ENCODE data around the gene HRC. TPM values are rescaled to one million over a fixed set of nuclear protein-coding genes. Genes with fewer than 3 reads are reported as not detected.

HRC gene
- polyA plus RNA-seq, 3 donors, result not detected

GRCh38 chr19:49168421-49168820, 13.2 kb upstream of the HRC start:
- DNase-seq, result no peak
- Histone ChIP-seq H3K4me3 (replicated peaks in 1 of 3; ENCODE audit: low read depth in 2 of 3, low read length in 3 of 3) (no peak overlapping the region), H3K27me3 (ENCODE audit: control insufficient read depth in 2 of 2, insufficient read depth in 2 of 2, low read length in 2 of 2) (no peaks in the 10 kb centered on the region), H2AFZ (ENCODE audit: insufficient read depth, low read depth, low read length, poor library complexity, severe bottlenecking) (no peak overlapping the region), H3K27ac (ENCODE audit: low read depth in 1 of 2, low read length in 2 of 2) (no peak overlapping the region), H3K9ac (ENCODE audit: insufficient read depth, low read length, poor library complexity, severe bottlenecking) (no peak overlapping the region), H4K20me1 (ENCODE audit: insufficient read depth, low read length) (no peaks in the 10 kb centered on the region), H3K9me3 (replicated peaks in 1 of 2; ENCODE audit: control insufficient read depth in 1 of 2, insufficient read depth in 1 of 2, low read length in 2 of 2) (no peaks in the 10 kb centered on the region), H3K4me1 (ENCODE audit: control insufficient read depth in 1 of 2, insufficient read depth in 2 of 2, low read length in 2 of 2) (no peaks in the 10 kb centered on the region), H3K4me2 (replicated peaks; ENCODE audit: extremely low read depth, low read length, poor library complexity, severe bottlenecking) (no peak overlapping the region), H3K79me2 (ENCODE audit: insufficient read depth, low read length) (no peaks in the 10 kb centered on the region), H3K36me3 (replicated peaks in 1 of 2; ENCODE audit: control insufficient read depth in 1 of 2, insufficient read depth in 2 of 2, low read length in 2 of 2) (no peaks in the 10 kb centered on the region)
- WGBS (ENCODE audit: insufficient coverage), result 97% methylated on average over 21 of the region's 23 CpGs
- Mint-ChIP-seq H3K4me3 (no peak overlapping the region), H3K4me1 (no peaks in the 10 kb centered on the region), H3K9me3 (no peaks in the 10 kb centered on the region), H3K27ac (peak overlapping the region in 1 of 7 donors; percentile 30), H3K36me3 (no peaks in the 10 kb centered on the region), H3K27me3 (ENCODE audit: low read depth in 3 of 3) (peaks cover 0 to 16% (median 4%) of the 10 kb centered on the region in 3 donors)
- intact Hi-C loops (cut with micrococcal nuclease), result no loop called here
- TF ChIP-seq CTCF (IDR thresholded peaks at IDR 0.05), result no peak

- intact Hi-C loops (cut with micrococcal nuclease), result no loop called here
- H3K9ac ChIP-seq (ENCODE audit: insufficient read depth, low read length, poor library complexity, severe bottlenecking), result no peak overlapping the region
- H3K4me1 ChIP-seq (ENCODE audit: control insufficient read depth in 1 of 2, insufficient read depth in 2 of 2, low read length in 2 of 2), result no peaks in the 10 kb centered on the region
- no peaks in the 10 kb centered on the region for H3K9me3 Mint-ChIP-seq
- H3K79me2 ChIP-seq (ENCODE audit: insufficient read depth, low read length), result no peaks in the 10 kb centered on the region
- DNase-seq, result no peak
- no peak overlapping the region for H3K27ac Mint-ChIP-seq
- H4K20me1 ChIP-seq (ENCODE audit: insufficient read depth, low read length), result no peaks in the 10 kb centered on the region
- 97% methylated on average over 10 of the region's 25 CpGs for WGBS (ENCODE audit: insufficient coverage)
- peaks cover 2 to 18% (median 4%) of the 10 kb centered on the region in 3 donors for H3K27me3 Mint-ChIP-seq (ENCODE audit: low read depth in 3 of 3)
- H2AFZ ChIP-seq (ENCODE audit: insufficient read depth, low read depth, low read length, poor library complexity, severe bottlenecking), result no peak overlapping the region
- H3K4me3 Mint-ChIP-seq, result no peak overlapping the region
- no peaks in the 10 kb centered on the region for H3K36me3 ChIP-seq (replicated peaks in 1 of 2; ENCODE audit: control insufficient read depth in 1 of 2, insufficient read depth in 2 of 2, low read length in 2 of 2)
- H3K4me1 Mint-ChIP-seq, result no peaks in the 10 kb centered on the region
- no peaks in the 10 kb centered on the region for H3K36me3 Mint-ChIP-seq
- H3K27me3 ChIP-seq (ENCODE audit: control insufficient read depth in 2 of 2, insufficient read depth in 2 of 2, low read length in 2 of 2), result no peaks in the 10 kb centered on the region
- no peak overlapping the region for H3K4me2 ChIP-seq (replicated peaks; ENCODE audit: extremely low read depth, low read length, poor library complexity, severe bottlenecking)
- H3K27ac ChIP-seq (ENCODE audit: low read depth in 1 of 2, low read length in 2 of 2), result no peak overlapping the region
- H3K9me3 ChIP-seq (replicated peaks in 1 of 2; ENCODE audit: control insufficient read depth in 1 of 2, insufficient read depth in 1 of 2, low read length in 2 of 2), result no peaks in the 10 kb centered on the region
- TF ChIP-seq CTCF (IDR thresholded peaks at IDR 0.05), result no peak
- H3K4me3 ChIP-seq (replicated peaks in 1 of 3; ENCODE audit: low read depth in 2 of 3, low read length in 3 of 3), result no peak overlapping the region
Measured at GRCh38 chr19:49167857-49168409, 12.7 kb upstream of the HRC start.

Measured in CD14-positive monocyte (primary cell).